C4-2B (cell line): ENCODE data around the gene AQP9.

Experiments used
- H3K27ac ChIP-seq: fragments of 450-650 bp; 2 replicates; pipeline ENCODE4 v1.5.1; 2017
- ZFX ChIP-seq: fragments of 450-650 bp; IDR thresholded peaks from 2 replicates; pipeline ENCODE4 v1.6.1; 2017
- TF ChIP-seq, protein P1 (sequence below): fragments of 450-650 bp; conservative IDR thresholded peaks from 2 replicates; pipeline ENCODE4 v1.5.1; 2017; ENCODE audit warnings: mild to moderate bottlenecking

Gene AQP9

DNA sequence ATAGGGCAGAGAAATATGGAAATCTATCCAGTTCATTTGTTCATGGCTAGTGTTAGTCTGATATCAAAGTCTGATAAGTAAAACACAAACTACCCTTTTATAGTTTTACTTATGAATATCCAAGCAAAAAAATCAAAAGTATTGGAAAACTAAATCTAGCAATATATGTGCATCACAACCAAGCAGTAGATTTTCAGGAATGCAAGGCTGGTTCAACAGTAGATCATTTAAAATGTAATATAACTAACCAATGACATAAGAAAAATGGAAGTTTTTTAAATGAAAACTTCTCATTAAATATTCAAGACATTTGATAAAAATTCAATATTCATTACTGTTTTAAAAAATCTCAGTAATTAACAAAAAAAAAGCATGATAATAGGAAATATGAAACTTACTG lies 12.8 kb upstream of the AQP9 start:
- TF ChIP-seq, protein P1, sequence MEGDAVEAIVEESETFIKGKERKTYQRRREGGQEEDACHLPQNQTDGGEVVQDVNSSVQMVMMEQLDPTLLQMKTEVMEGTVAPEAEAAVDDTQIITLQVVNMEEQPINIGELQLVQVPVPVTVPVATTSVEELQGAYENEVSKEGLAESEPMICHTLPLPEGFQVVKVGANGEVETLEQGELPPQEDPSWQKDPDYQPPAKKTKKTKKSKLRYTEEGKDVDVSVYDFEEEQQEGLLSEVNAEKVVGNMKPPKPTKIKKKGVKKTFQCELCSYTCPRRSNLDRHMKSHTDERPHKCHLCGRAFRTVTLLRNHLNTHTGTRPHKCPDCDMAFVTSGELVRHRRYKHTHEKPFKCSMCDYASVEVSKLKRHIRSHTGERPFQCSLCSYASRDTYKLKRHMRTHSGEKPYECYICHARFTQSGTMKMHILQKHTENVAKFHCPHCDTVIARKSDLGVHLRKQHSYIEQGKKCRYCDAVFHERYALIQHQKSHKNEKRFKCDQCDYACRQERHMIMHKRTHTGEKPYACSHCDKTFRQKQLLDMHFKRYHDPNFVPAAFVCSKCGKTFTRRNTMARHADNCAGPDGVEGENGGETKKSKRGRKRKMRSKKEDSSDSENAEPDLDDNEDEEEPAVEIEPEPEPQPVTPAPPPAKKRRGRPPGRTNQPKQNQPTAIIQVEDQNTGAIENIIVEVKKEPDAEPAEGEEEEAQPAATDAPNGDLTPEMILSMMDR = no peak
- TF ChIP-seq ZFX = no peak
- no peak overlapping the region for H3K27ac ChIP-seq

DNA sequence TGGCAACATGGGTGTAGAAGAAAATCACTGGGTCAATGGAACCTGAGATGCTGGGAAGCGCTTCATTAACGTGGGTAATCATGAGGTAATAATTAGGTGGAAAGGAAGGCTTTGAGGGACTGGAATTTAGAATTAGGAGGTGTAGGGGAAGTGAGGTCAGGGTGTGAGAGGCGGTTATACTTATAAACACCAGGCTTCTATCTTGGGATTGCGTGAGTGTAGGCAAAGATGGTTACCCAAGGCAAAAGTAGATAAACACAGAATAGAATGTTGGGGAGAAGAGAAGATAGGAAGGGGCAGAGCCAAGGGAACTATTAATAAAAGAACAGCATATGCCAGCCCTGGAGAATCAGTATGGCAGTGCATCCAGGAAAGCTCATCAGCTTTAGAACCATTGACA lies 3.3 kb upstream of the AQP9 start:
- TF ChIP-seq, protein P1 = no peak
- no peak for TF ChIP-seq ZFX
- H3K27ac ChIP-seq = no peak overlapping the region

DNA sequence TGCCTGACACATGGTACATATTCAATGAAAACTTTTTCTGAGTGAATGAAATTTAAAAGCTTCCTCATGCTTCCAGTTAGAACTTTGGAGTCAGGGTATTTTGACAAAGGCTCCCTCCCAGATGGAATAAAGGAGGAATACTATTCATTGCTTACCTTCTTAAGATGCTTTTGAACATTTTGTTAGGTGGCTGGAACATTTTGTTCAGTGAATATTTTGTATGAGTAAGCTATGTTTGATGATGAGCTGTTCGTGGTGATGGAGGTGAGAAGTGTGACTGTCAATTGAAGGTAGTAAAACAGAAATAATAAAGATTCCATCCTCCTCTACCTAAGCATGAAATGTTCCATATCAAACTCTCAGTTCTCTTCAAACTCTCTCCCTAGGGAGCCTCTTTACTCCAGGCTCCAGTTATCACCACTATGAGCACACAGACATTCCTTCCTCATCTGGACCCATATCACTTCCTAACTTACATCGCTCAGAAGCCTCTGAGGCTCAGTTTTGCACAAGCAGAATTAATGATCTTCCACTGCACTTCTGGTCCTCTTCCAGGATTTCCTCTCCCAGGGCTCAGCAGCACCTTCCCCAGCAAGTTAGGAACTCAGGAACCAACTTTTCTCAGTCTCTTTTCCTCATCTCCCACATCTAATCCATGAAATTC lies 2.5 kb upstream of the AQP9 start:
- TF ChIP-seq, protein P1 = no peak
- TF ChIP-seq ZFX = no peak
- no peak overlapping the region for H3K27ac ChIP-seq

DNA sequence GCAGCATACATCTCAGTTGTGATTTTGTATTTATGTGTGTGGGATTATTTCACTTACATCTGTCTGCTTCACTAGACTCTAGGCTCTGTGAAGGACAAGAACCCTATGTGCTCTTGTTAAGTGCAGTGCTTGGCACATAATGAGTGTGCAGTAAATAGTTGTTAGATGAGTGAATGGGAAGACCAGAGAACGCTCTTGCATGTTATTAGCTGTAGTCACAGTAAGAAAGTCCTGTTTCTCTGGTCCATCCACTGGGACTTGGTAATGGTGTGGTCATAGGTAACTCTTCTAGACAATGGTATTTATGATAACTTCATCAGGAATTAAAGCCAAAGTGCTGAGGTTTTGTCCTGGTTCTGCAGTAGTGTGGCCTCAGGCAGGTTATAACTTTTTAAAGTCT lies 1.4 kb upstream of the AQP9 start:
- TF ChIP-seq ZFX = no peak
- TF ChIP-seq, protein P1 = no peak
- H3K27ac ChIP-seq = no peak overlapping the region

DNA sequence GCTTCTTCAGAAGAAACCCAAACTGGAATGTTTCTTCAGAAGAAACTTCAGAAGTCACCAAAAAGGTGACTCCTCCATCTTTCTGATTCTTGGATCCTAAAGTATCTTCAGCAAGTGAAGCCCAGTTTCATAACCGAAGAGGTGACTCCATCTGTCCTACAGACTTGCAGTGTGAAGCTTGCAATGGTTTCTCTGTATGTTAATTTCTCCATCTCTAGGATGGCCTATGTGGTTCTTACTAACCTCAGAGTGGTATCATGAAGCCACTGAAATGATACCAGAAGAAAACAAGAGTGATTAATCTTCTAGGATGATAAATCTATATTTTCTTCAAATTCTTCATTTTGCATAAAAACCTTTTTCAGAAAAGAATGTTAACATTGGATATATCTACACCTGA lies 495 bp upstream of the AQP9 start:
- TF ChIP-seq ZFX = no peak
- TF ChIP-seq, protein P1 = no peak
- H3K27ac ChIP-seq = no peak overlapping the region

DNA sequence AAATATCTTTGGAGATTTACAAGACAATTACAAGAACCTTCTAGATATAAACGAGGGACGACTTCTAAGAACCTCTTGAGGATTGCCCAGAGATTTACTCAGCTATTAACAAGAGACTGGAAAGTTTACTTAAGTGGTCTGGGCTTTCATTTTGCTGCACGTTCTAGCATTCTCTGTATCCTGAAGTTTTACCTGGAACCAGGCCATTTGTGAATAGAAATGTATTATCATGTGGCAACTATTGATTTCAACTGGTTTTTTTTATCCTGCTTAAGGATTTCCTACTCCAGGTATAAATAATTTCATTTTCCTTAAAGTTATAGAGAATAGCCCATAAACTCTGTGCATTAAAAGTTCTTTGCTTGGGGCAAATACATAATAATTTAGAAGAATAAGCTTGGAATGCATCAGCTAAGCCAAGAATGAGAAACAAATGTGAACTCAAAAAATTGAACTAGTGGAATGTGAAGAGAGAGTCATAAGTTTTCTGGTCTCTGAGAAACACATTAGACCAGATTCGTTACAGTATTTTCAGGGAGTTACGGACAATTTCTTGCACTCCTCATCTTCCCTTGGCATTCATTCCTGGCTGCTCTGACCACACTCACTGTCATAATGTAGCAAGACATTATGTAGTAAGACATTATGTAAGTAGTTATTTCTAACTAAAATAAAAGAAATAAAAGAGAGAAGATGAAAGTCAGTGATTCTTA lies 1.3 kb downstream of the AQP9 start:
- TF ChIP-seq, protein P1 = no peak
- no peak for TF ChIP-seq ZFX

DNA sequence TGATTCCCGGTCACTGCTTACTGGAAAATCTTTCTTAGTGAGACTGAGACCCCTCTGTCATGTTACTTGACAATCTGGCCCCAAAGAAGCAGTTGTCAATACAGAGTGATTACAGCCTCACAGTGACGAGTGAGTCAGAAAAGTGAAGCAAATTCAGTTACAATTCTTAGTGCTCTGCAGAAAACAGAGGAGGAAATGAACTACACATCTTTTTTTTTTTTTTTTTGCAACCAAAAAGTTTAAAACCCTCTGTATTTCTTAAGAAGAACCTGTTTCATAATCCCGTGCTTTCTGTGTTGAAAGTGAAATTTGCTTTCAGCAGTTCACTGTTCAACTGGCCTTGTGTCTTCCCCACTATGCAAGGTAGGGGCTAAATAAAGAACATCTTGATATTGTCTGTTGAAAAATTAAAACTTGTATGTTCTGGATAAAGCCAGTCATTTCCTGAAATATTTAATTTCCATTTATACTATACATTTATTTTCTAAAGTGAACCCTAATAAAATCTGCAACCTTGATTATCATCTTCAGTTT lies 1.9 kb downstream of the AQP9 start:
- TF ChIP-seq, protein P1 = no peak
- no peak for TF ChIP-seq ZFX
- H3K27ac ChIP-seq = no peak overlapping the region

More for the DNA sequence above, 1.3 kb downstream of the AQP9 start:
- no peak overlapping the region for H3K27ac ChIP-seq
